ENCODE measurements around the gene PPL. TPM values are rescaled to one million over a fixed set of nuclear protein-coding genes. Genes with fewer than 3 reads are reported as not detected.

The PPL gene
- total RNA-seq, 1 experiment from 2014 or later, result 49.1 TPM

- BruUV-seq (replicated peaks), result no TSS peak
- ChIA-PET POLR2A (no interaction called here), CTCF (interaction anchor here (0.7 kb wide), 3 partner anchors 9 to 118 kb away, joined by 3 to 7 read pairs (median 3); no protein-coding TSS in a partner anchor)
- TF ChIP-seq CTCF (IDR thresholded peaks at IDR 0.05; ENCODE audit: unreplicated experiment), result no peak
- Mint-ChIP-seq H3K4me3 (ENCODE audit: unreplicated experiment) (no peak overlapping the region), H3K9me3 (ENCODE audit: unreplicated experiment) (no peaks in the 10 kb centered on the region), H3K36me3 (ENCODE audit: insufficient read depth, unreplicated experiment) (peaks cover 93% of the 10 kb centered on the region), H3K27me3 (ENCODE audit: insufficient read depth, unreplicated experiment) (no peaks in the 10 kb centered on the region), H3K4me1 (ENCODE audit: insufficient read depth, unreplicated experiment) (no peaks in the 10 kb centered on the region), H3K27ac (ENCODE audit: low read depth, unreplicated experiment) (no peak overlapping the region)
- DNase-seq (ENCODE audit: unreplicated experiment), result no peak
- intact Hi-C loops (cut with micrococcal nuclease), result no loop called here
These were observed 99.0 kb downstream of the PPL start for GRCh38 chr16:4837733-4838501.

GRCh38 chr16:4836727-4837126 is 100.2 kb downstream of the PPL start:
- H3K27me3 Mint-ChIP-seq (ENCODE audit: insufficient read depth, unreplicated experiment), result no peaks in the 10 kb centered on the region
- intact Hi-C loops (cut with micrococcal nuclease), result no loop called here
- BruUV-seq (replicated peaks), result no TSS peak
- H3K9me3 Mint-ChIP-seq (ENCODE audit: unreplicated experiment), result no peaks in the 10 kb centered on the region
- ChIA-PET POLR2A (interaction anchor here (1.5 to 1.6 kb wide), 2 partner anchors 10 to 34 kb away, joined by 4 to 6 read pairs; partner anchors contain the start of genes GLYR1 and ROGDI), CTCF (interaction anchor here (0.6 kb wide), 1 partner anchor 8 kb away, joined by 6 read pairs; no protein-coding TSS in a partner anchor)
- no peaks in the 10 kb centered on the region for H3K4me1 Mint-ChIP-seq (ENCODE audit: insufficient read depth, unreplicated experiment)
- DNase-seq (ENCODE audit: unreplicated experiment), result no peak
- no peak overlapping the region for H3K27ac Mint-ChIP-seq (ENCODE audit: low read depth, unreplicated experiment)
- TF ChIP-seq CTCF (IDR thresholded peaks at IDR 0.05; ENCODE audit: unreplicated experiment), result no peak
- no peak overlapping the region for H3K4me3 Mint-ChIP-seq (ENCODE audit: unreplicated experiment)
- peaks cover 90% of the 10 kb centered on the region for H3K36me3 Mint-ChIP-seq (ENCODE audit: insufficient read depth, unreplicated experiment)

- POLR2A ChIA-PET, result interaction anchor here (0.7 to 1.2 kb wide), 2 partner anchors 9 to 12 kb away, joined by 3 read pairs; no protein-coding TSS in a partner anchor
- no TSS peak for BruUV-seq (replicated peaks)
- Mint-ChIP-seq H3K9me3 (ENCODE audit: unreplicated experiment) (no peaks in the 10 kb centered on the region), H3K36me3 (ENCODE audit: insufficient read depth, unreplicated experiment) (peaks cover 88% of the 10 kb centered on the region), H3K27ac (ENCODE audit: low read depth, unreplicated experiment) (no peak overlapping the region), H3K4me1 (ENCODE audit: insufficient read depth, unreplicated experiment) (no peaks in the 10 kb centered on the region), H3K4me3 (ENCODE audit: unreplicated experiment) (no peak overlapping the region), H3K27me3 (ENCODE audit: insufficient read depth, unreplicated experiment) (no peaks in the 10 kb centered on the region)
- no peak for TF ChIP-seq CTCF (IDR thresholded peaks at IDR 0.05; ENCODE audit: unreplicated experiment)
- intact Hi-C loops (cut with micrococcal nuclease), result no loop called here
- no peak for DNase-seq (ENCODE audit: unreplicated experiment)
- CTCF ChIA-PET, result interaction anchor here (0.6 kb wide), 1 partner anchor 346 kb away, joined by 3 read pairs; no protein-coding TSS in a partner anchor
These were observed 103.4 kb downstream of the PPL start for GRCh38 chr16:4833584-4833983.

GRCh38 chr16:4832698-4833343 is 104.1 kb downstream of the PPL start:
- BruUV-seq (replicated peaks), result no TSS peak
- Mint-ChIP-seq H3K27ac (ENCODE audit: low read depth, unreplicated experiment) (no peak overlapping the region), H3K4me3 (ENCODE audit: unreplicated experiment) (no peak overlapping the region), H3K4me1 (ENCODE audit: insufficient read depth, unreplicated experiment) (no peaks in the 10 kb centered on the region), H3K27me3 (ENCODE audit: insufficient read depth, unreplicated experiment) (no peaks in the 10 kb centered on the region), H3K36me3 (ENCODE audit: insufficient read depth, unreplicated experiment) (peaks cover 85% of the 10 kb centered on the region), H3K9me3 (ENCODE audit: unreplicated experiment) (no peaks in the 10 kb centered on the region)
- no peak for DNase-seq (ENCODE audit: unreplicated experiment)
- POLR2A ChIA-PET, result interaction anchor here (0.6 to 1.2 kb wide), 3 partner anchors 13 to 114 kb away, joined by 3 read pairs; no protein-coding TSS in a partner anchor
- TF ChIP-seq CTCF (IDR thresholded peaks at IDR 0.05; ENCODE audit: unreplicated experiment), result no peak
- CTCF ChIA-PET, result no interaction called here
- intact Hi-C loops (cut with micrococcal nuclease), result no loop called here
